CD4-positive, CD25-positive, alpha-beta regulatory T cell (primary cell): ENCODE results near the gene USP5. TPM values are rescaled to one million over a fixed set of nuclear protein-coding genes. Genes with fewer than 3 reads are reported as not detected.

ENCODE experiments used
- ATAC-seq, 2 donors: fragments of 150-1000 bp; cut with Tn5 transposase; one replicate each; pipeline ENCODE4 v1.10.0; 2021; ENCODE audit warnings: low read depth in 2 of 2, moderate number of reproducible peaks in 2 of 2, moderate library complexity in 1 of 2
- DNase-seq, 3 donors: peaks; one replicate each; pipeline versions ENCODE4 v3.0.0 to v3.0.0-alpha.2; 2012 to 2022; ENCODE audit warnings: mixed read lengths in 1 of 3
- H3K27ac ChIP-seq: one replicate; pipeline ENCODE4 v1.7.0; 2013; ENCODE audit warnings: mild to moderate bottlenecking, low read length; ENCODE audit not compliant: insufficient read depth, poor library complexity, severe bottlenecking
- H3K27me3 ChIP-seq: one replicate; pipeline ENCODE4 v1.7.0; 2013; ENCODE audit warnings: low read length; ENCODE audit not compliant: control insufficient read depth, insufficient read depth
- H3K36me3 ChIP-seq: one replicate; pipeline ENCODE4 v1.7.0; 2013; ENCODE audit warnings: mild to moderate bottlenecking, low read length, moderate library complexity; ENCODE audit not compliant: control insufficient read depth, insufficient read depth
- H3K4me1 ChIP-seq: 2 replicates; pipeline ENCODE4 v1.7.0; 2013; ENCODE audit warnings: mild to moderate bottlenecking, low read length; ENCODE audit not compliant: insufficient read depth, control insufficient read depth, poor library complexity, severe bottlenecking
- H3K4me3 ChIP-seq: one replicate; pipeline ENCODE4 v1.7.0; 2013; ENCODE audit warnings: low read depth, mild to moderate bottlenecking, low read length, moderate library complexity
- H3K9me3 ChIP-seq, 2 experiments: 1 replicate in 1 of 2; 2 replicates in 1 of 2; pipeline ENCODE4 v1.7.0; 2013; ENCODE audit warnings: low read length in 2 of 2, mild to moderate bottlenecking in 1 of 2, moderate library complexity in 1 of 2; ENCODE audit not compliant: control insufficient read depth in 2 of 2
- H3K27ac Mint-ChIP-seq, 3 donors: one replicate each; pipeline ENCODE4 v1.8.0; 2020 to 2022; ENCODE audit warnings: mild to moderate bottlenecking in 3 of 3, mixed read lengths in 3 of 3, moderate library complexity in 2 of 3
- H3K27me3 Mint-ChIP-seq: one replicate; pipeline ENCODE4 v1.8.0; 2022; ENCODE audit warnings: mild to moderate bottlenecking, mixed read lengths
- H3K36me3 Mint-ChIP-seq: one replicate; pipeline ENCODE4 v1.8.0; 2020; ENCODE audit warnings: mixed read lengths
- H3K4me1 Mint-ChIP-seq, 4 donors: one replicate each; pipeline ENCODE4 v1.8.0; 2020 to 2022; ENCODE audit warnings: mixed read lengths in 4 of 4, mild to moderate bottlenecking in 1 of 4
- H3K4me3 Mint-ChIP-seq, 4 donors: one replicate each; pipeline ENCODE4 v1.8.0; 2020 to 2022; ENCODE audit warnings: mild to moderate bottlenecking in 4 of 4, mixed read lengths in 4 of 4, moderate library complexity in 3 of 4
- H3K9me3 Mint-ChIP-seq, 7 donors: one replicate each; pipeline ENCODE4 v1.8.0; 2020 to 2022; ENCODE audit warnings: mixed read lengths in 7 of 7, mild to moderate bottlenecking in 3 of 7, moderate library complexity in 2 of 7
- polyA plus RNA-seq, 4 donors: library from polyadenylated mRNA; unstranded; fragments of 300-500 nt; fragmentation: Illumina TruSeq; gene quantifications; one replicate each; pipeline ENCODE4 v1.2.3, GENCODE V29; 2021
- total RNA-seq: library from RNA; stranded (reverse); gene quantifications from one replicate; pipeline ENCODE4 v1.2.3, GENCODE V29; 2022

USP5 gene
- total and polyA plus RNA-seq, 5 donors from 2014 or later = 44.4 to 63.5 (median 50.0) TPM

GRCh38 chr12:6912164-6912935, 60.4 kb downstream of the USP5 start:
- Mint-ChIP-seq H3K36me3 (peaks cover 3% of the 10 kb centered on the region), H3K27me3 (no peaks in the 10 kb centered on the region), H3K27ac (peak overlapping the region in 2 of 3 donors; percentile 91), H3K4me3 (peak overlapping the region; percentile 38 to 89 (median 58)), H3K4me1 (peaks cover 0 to 40% (median 25%) of the 10 kb centered on the region in 4 donors), H3K9me3 (no peaks in the 10 kb centered on the region)
- ATAC-seq (no peak), DNase-seq (no peak)
- no peak overlapping the region for H3K4me3 ChIP-seq
- no peaks in the 10 kb centered on the region for H3K9me3 ChIP-seq
- H3K27ac ChIP-seq = no peak overlapping the region
- H3K4me1 ChIP-seq = peaks cover 28% of the 10 kb centered on the region
- peaks cover 11% of the 10 kb centered on the region for H3K36me3 ChIP-seq
- no peaks in the 10 kb centered on the region for H3K27me3 ChIP-seq

GRCh38 chr12:6914246-6914946, 62.4 kb downstream of the USP5 start, which contains the start of gene ENO2:
TSS of gene ENO2 (plus strand) at chr12:6914580. CDS start at chr12:6915833, 1,253 bp downstream.
- Histone ChIP-seq H3K9me3 (no peaks in the 10 kb centered on the region), H3K27me3 (no peaks in the 10 kb centered on the region), H3K27ac (peak within 1 kb of the TSS; percentile 81), H3K4me1 (peaks cover 28% of the 10 kb centered on the region), H3K36me3 (peaks cover 19% of the 10 kb centered on the region), H3K4me3 (peak within 1 kb of the TSS; percentile 68)
- peak within 1 kb of the TSS; percentile 89 to 99 (median 94) for H3K4me3 Mint-ChIP-seq
- DNase-seq = peak; percentile 81 to 87 (median 84)
- peak within 1 kb of the TSS; percentile 86 to 97 (median 96) for H3K27ac Mint-ChIP-seq
- ATAC-seq = peak; percentile 94 to 97
- no peaks in the 10 kb centered on the region for H3K27me3 Mint-ChIP-seq
- peaks cover 13% of the 10 kb centered on the region for H3K36me3 Mint-ChIP-seq
- no peaks in the 10 kb centered on the region for H3K9me3 Mint-ChIP-seq
- peaks cover 0 to 43% (median 27%) of the 10 kb centered on the region in 4 donors for H3K4me1 Mint-ChIP-seq

GRCh38 chr12:6914947-6915788, 63.2 kb downstream of the USP5 start:
- Mint-ChIP-seq H3K27me3 (no peaks in the 10 kb centered on the region), H3K9me3 (no peaks in the 10 kb centered on the region), H3K36me3 (peaks cover 20% of the 10 kb centered on the region), H3K27ac (peak overlapping the region; percentile 82 to 97 (median 96)), H3K4me1 (peaks cover 0 to 48% (median 26%) of the 10 kb centered on the region in 4 donors), H3K4me3 (peak overlapping the region; percentile 89 to 99 (median 94))
- DNase-seq (peak in 1 of 3 donors; percentile 23), ATAC-seq (no peak)
- H3K27ac ChIP-seq = peak overlapping the region; percentile 81
- peak overlapping the region; percentile 68 for H3K4me3 ChIP-seq
- H3K4me1 ChIP-seq = peaks cover 28% of the 10 kb centered on the region
- H3K27me3 ChIP-seq = no peaks in the 10 kb centered on the region
- H3K36me3 ChIP-seq = peaks cover 21% of the 10 kb centered on the region
- H3K9me3 ChIP-seq = no peaks in the 10 kb centered on the region

- Histone ChIP-seq H3K9me3 (no peaks in the 10 kb centered on the region), H3K4me3 (no peak overlapping the region), H3K27me3 (no peaks in the 10 kb centered on the region), H3K27ac (peak overlapping the region; percentile 81), H3K36me3 (peaks cover 21% of the 10 kb centered on the region), H3K4me1 (peaks cover 28% of the 10 kb centered on the region)
- ATAC-seq (no peak), DNase-seq (no peak)
- Mint-ChIP-seq H3K27me3 (no peaks in the 10 kb centered on the region), H3K4me3 (peak overlapping the region; percentile 76 to 99 (median 88)), H3K27ac (peak overlapping the region in 2 of 3 donors; percentile 14 to 86), H3K9me3 (no peaks in the 10 kb centered on the region), H3K36me3 (peaks cover 20% of the 10 kb centered on the region), H3K4me1 (peaks cover 0 to 48% (median 26%) of the 10 kb centered on the region in 4 donors)
Observed at GRCh38 chr12:6915789-6916285, 63.9 kb downstream of the USP5 start.

Other genes with a start within 250 kb of the USP5 start
- gene CHD4, start 244.8 kb upstream of the USP5 start, total RNA-seq = 474 TPM
- 10 to 100 TPM; 32.2 to 43.4 (median 38.8) TPM for gene CHD4, start 244.8 kb upstream of the USP5 start, polyA plus RNA-seq
- gene LPAR5, start 216.2 kb upstream of the USP5 start, total RNA-seq = 7.0 TPM
- 10 to 100 TPM in 1 of 4 donors, 1 to 10 TPM in 3; 6.6 to 17.3 (median 8.6) TPM for gene LPAR5, start 216.2 kb upstream of the USP5 start, polyA plus RNA-seq
- gene ACRBP, start 204.7 kb upstream of the USP5 start, total RNA-seq = 13.7 TPM
- under 1 TPM in 1 of 4 donors, not detected in 3; 0.41 TPM for gene ACRBP, start 204.7 kb upstream of the USP5 start, polyA plus RNA-seq
- gene ING4, start 189.0 kb upstream of the USP5 start, total RNA-seq = 34.6 TPM
- 10 to 100 TPM; 70.5 to 90.6 (median 82.4) TPM for gene ING4, start 189.0 kb upstream of the USP5 start, polyA plus RNA-seq
- 68.3 TPM for gene ZNF384, start 162.8 kb upstream of the USP5 start, total RNA-seq
- gene ZNF384, start 162.8 kb upstream of the USP5 start, polyA plus RNA-seq = 10 to 100 TPM; 13.4 to 25.3 (median 19.6) TPM
- not detected for gene PIANP, start 151.3 kb upstream of the USP5 start, total RNA-seq
- under 1 TPM in 1 of 4 donors, not detected in 3; 0.13 TPM for gene PIANP, start 151.3 kb upstream of the USP5 start, polyA plus RNA-seq
- 20.7 TPM for gene COPS7A, start 128.1 kb upstream of the USP5 start, total RNA-seq
- gene COPS7A, start 128.1 kb upstream of the USP5 start, polyA plus RNA-seq = 10 to 100 TPM; 37.8 to 48.4 (median 42.6) TPM
- gene MLF2, start 99.0 kb upstream of the USP5 start, total RNA-seq = 101 TPM
- gene MLF2, start 99.0 kb upstream of the USP5 start, polyA plus RNA-seq = 100 to 1,000 TPM; 104 to 124 (median 114) TPM
- 15.0 TPM for gene PTMS, start 85.8 kb upstream of the USP5 start, total RNA-seq
- gene PTMS, start 85.8 kb upstream of the USP5 start, polyA plus RNA-seq = 1 to 10 TPM; 1.3 to 3.9 (median 2.5) TPM
- gene LAG3, start 79.6 kb upstream of the USP5 start, total RNA-seq = 8.2 TPM
- 10 to 100 TPM in 2 of 4 donors, 1 to 10 TPM in 2; 6.3 to 12.6 (median 11.0) TPM for gene LAG3, start 79.6 kb upstream of the USP5 start, polyA plus RNA-seq
- 224 TPM for gene CD4, start 62.6 kb upstream of the USP5 start, total RNA-seq
- 100 to 1,000 TPM; 312 to 330 (median 324) TPM for gene CD4, start 62.6 kb upstream of the USP5 start, polyA plus RNA-seq
- gene GPR162, start 30.3 kb upstream of the USP5 start, total RNA-seq = not detected
- gene GPR162, start 30.3 kb upstream of the USP5 start, polyA plus RNA-seq = not detected
- 1.4 TPM for gene P3H3, start 23.7 kb upstream of the USP5 start, total RNA-seq
- gene P3H3, start 23.7 kb upstream of the USP5 start, polyA plus RNA-seq = 1 to 10 TPM in 1 of 4 donors, under 1 TPM in 2, not detected in 1; 0.64 to 1.2 (median 1.00) TPM
- gene GNB3, start 11.2 kb upstream of the USP5 start, total RNA-seq = not detected
- gene GNB3, start 11.2 kb upstream of the USP5 start, polyA plus RNA-seq = not detected
- 1.9 TPM for gene CDCA3, start 864 bp upstream of the USP5 start, total RNA-seq
- gene CDCA3, start 864 bp upstream of the USP5 start, polyA plus RNA-seq = 1 to 10 TPM; 1.7 to 4.0 (median 2.1) TPM
- 153 TPM for gene TPI1, start 15.4 kb downstream of the USP5 start, total RNA-seq
- 100 to 1,000 TPM; 493 to 633 (median 527) TPM for gene TPI1, start 15.4 kb downstream of the USP5 start, polyA plus RNA-seq
- 8.2 TPM for gene SPSB2, start 21.2 kb downstream of the USP5 start, total RNA-seq
- 10 to 100 TPM in 3 of 4 donors, 1 to 10 TPM in 1; 8.0 to 19.2 (median 13.2) TPM for gene SPSB2, start 21.2 kb downstream of the USP5 start, polyA plus RNA-seq
- gene LRRC23, start 52.7 kb downstream of the USP5 start, total RNA-seq = 6.6 TPM
- gene LRRC23, start 52.7 kb downstream of the USP5 start, polyA plus RNA-seq = 1 to 10 TPM; 2.2 to 5.1 (median 4.5) TPM
- gene ENO2, start 62.4 kb downstream of the USP5 start, total RNA-seq = 88.2 TPM
- 10 to 100 TPM; 18.1 to 24.8 (median 22.7) TPM for gene ENO2, start 62.4 kb downstream of the USP5 start, polyA plus RNA-seq
- gene ATN1, start 75.8 kb downstream of the USP5 start, total RNA-seq = 27.5 TPM
- under 1 TPM; 0.17 to 0.82 (median 0.53) TPM for gene ATN1, start 75.8 kb downstream of the USP5 start, polyA plus RNA-seq
- not detected for gene RNU7-1, start 91.7 kb downstream of the USP5 start, total RNA-seq
- not detected for gene RNU7-1, start 91.7 kb downstream of the USP5 start, polyA plus RNA-seq
- 186 TPM for gene C12orf57, start 91.9 kb downstream of the USP5 start, total RNA-seq
- gene C12orf57, start 91.9 kb downstream of the USP5 start, polyA plus RNA-seq = 100 to 1,000 TPM; 310 to 410 (median 340) TPM
- gene PTPN6, start 99.2 kb downstream of the USP5 start, total RNA-seq = 174 TPM
- gene PTPN6, start 99.2 kb downstream of the USP5 start, polyA plus RNA-seq = 100 to 1,000 TPM; 261 to 321 (median 291) TPM
- 134 TPM for gene PHB2, start 118.5 kb downstream of the USP5 start, total RNA-seq
- gene PHB2, start 118.5 kb downstream of the USP5 start, polyA plus RNA-seq = 100 to 1,000 TPM; 118 to 134 (median 125) TPM
- gene EMG1, start 118.8 kb downstream of the USP5 start, total RNA-seq = 44.1 TPM
- gene EMG1, start 118.8 kb downstream of the USP5 start, polyA plus RNA-seq = 10 to 100 TPM; 71.8 to 89.4 (median 79.4) TPM
- gene LPCAT3, start 166.3 kb downstream of the USP5 start, total RNA-seq = 28.3 TPM
- gene LPCAT3, start 166.3 kb downstream of the USP5 start, polyA plus RNA-seq = 10 to 100 TPM; 25.0 to 32.8 (median 30.9) TPM
- gene C1S, start 208.6 kb downstream of the USP5 start, total RNA-seq = 5.7 TPM
- gene C1S, start 208.6 kb downstream of the USP5 start, polyA plus RNA-seq = not detected
- 4.6 TPM for gene C1R, start 240.3 kb downstream of the USP5 start, total RNA-seq
- gene C1R, start 240.3 kb downstream of the USP5 start, polyA plus RNA-seq = 1 to 10 TPM; 1.4 to 3.2 (median 2.1) TPM